Measurements from ENCODE around the gene LAG3.

The LAG3 gene

GRCh38 chr12:6765634-6766581 lies 6.4 kb upstream of the LAG3 start, which contains the start of gene PTMS:
PTMS (plus strand) TSS chr12:6766363; CDS start chr12:6766706, 343 bp downstream.
- TF ChIP-seq CTCF (conservative IDR thresholded peaks at IDR 0.05; ENCODE audit: low read length) (no peak), EZH2phosphoT487 (IDR thresholded peaks at IDR 0.05; ENCODE audit: borderline replicate concordance) (no peak)
- H3K4me3 ChIP-seq (ENCODE audit: low read length, poor library complexity, severe bottlenecking): peak within 1 kb of the TSS; percentile 73
- peak within 1 kb of the TSS; percentile 94 for H3K4me2 ChIP-seq (ENCODE audit: low read depth, low read length, poor library complexity, severe bottlenecking)
- peak within 1 kb of the TSS; percentile 83 for H2AFZ ChIP-seq (ENCODE audit: low read length)
- H3K9ac ChIP-seq (ENCODE audit: low read depth, low read length, poor library complexity, severe bottlenecking): peak within 1 kb of the TSS; percentile 85
- peaks cover 19% of the 10 kb centered on the region for H4K20me1 ChIP-seq (ENCODE audit: insufficient read depth, low read length, poor library complexity, severe bottlenecking)
- peaks cover 42% of the 10 kb centered on the region for H3K79me2 ChIP-seq (ENCODE audit: insufficient read depth, low read length)
- H3K27me3 ChIP-seq (ENCODE audit: insufficient read depth, low read length, poor library complexity, severe bottlenecking): no peaks in the 10 kb centered on the region
- H3K9me2 ChIP-seq (replicated peaks; ENCODE audit: low read depth, low read length): no peaks in the 10 kb centered on the region
- H3K36me3 ChIP-seq (ENCODE audit: insufficient read depth, low read length): peaks cover 3% of the 10 kb centered on the region; the same call in 1 of the 2 replicates
- peaks cover 47% of the 10 kb centered on the region for H3K4me1 ChIP-seq (ENCODE audit: insufficient read depth, low read length, poor library complexity, severe bottlenecking)
- H3F3A ChIP-seq (ENCODE audit: low read depth): 0 out of 2 replicates have a peak, but pooled peaks cover 5% of the 10 kb centered on the region
- no peaks in the 10 kb centered on the region for H3K9me3 ChIP-seq (ENCODE audit: insufficient read depth, low read depth, low read length)

- Histone ChIP-seq H2AFZ (ENCODE audit: low read length) (peak overlapping the region; percentile 74), H3K4me2 (ENCODE audit: low read depth, low read length, poor library complexity, severe bottlenecking) (peak overlapping the region; percentile 93), H3K4me3 (ENCODE audit: low read length, poor library complexity, severe bottlenecking) (peak overlapping the region; percentile 73), H3K9me3 (ENCODE audit: insufficient read depth, low read depth, low read length) (no peaks in the 10 kb centered on the region), H3K4me1 (ENCODE audit: insufficient read depth, low read length, poor library complexity, severe bottlenecking) (peaks cover 47% of the 10 kb centered on the region), H4K20me1 (ENCODE audit: insufficient read depth, low read length, poor library complexity, severe bottlenecking) (peaks cover 19% of the 10 kb centered on the region), H3K27me3 (ENCODE audit: insufficient read depth, low read length, poor library complexity, severe bottlenecking) (no peaks in the 10 kb centered on the region), H3K36me3 (ENCODE audit: insufficient read depth, low read length) (peaks cover 3% of the 10 kb centered on the region; the same call in 1 of the 2 replicates), H3F3A (ENCODE audit: low read depth) (0 out of 2 replicates have a peak, but pooled peaks cover 5% of the 10 kb centered on the region), H3K9ac (ENCODE audit: low read depth, low read length, poor library complexity, severe bottlenecking) (peak overlapping the region; percentile 72), H3K9me2 (replicated peaks; ENCODE audit: low read depth, low read length) (no peaks in the 10 kb centered on the region), H3K79me2 (ENCODE audit: insufficient read depth, low read length) (peaks cover 42% of the 10 kb centered on the region)
- peak; percentile 59 for TF ChIP-seq CTCF (conservative IDR thresholded peaks at IDR 0.05; ENCODE audit: low read length)
- TF ChIP-seq EZH2phosphoT487 (IDR thresholded peaks at IDR 0.05; ENCODE audit: borderline replicate concordance): no peak
Measured at GRCh38 chr12:6766651-6767349, 5.5 kb upstream of the LAG3 start.

- Histone ChIP-seq H3K4me2 (ENCODE audit: low read depth, low read length, poor library complexity, severe bottlenecking) (peak overlapping the region; percentile 93), H3K9ac (ENCODE audit: low read depth, low read length, poor library complexity, severe bottlenecking) (peak overlapping the region; percentile 72), H3K9me3 (ENCODE audit: insufficient read depth, low read depth, low read length) (no peaks in the 10 kb centered on the region), H3K36me3 (ENCODE audit: insufficient read depth, low read length) (peaks cover 3% of the 10 kb centered on the region; the same call in 1 of the 2 replicates), H3K9me2 (replicated peaks; ENCODE audit: low read depth, low read length) (no peaks in the 10 kb centered on the region), H3K79me2 (ENCODE audit: insufficient read depth, low read length) (peaks cover 42% of the 10 kb centered on the region), H3K4me1 (ENCODE audit: insufficient read depth, low read length, poor library complexity, severe bottlenecking) (peaks cover 47% of the 10 kb centered on the region), H3F3A (ENCODE audit: low read depth) (0 out of 2 replicates have a peak, but pooled peaks cover 5% of the 10 kb centered on the region), H2AFZ (ENCODE audit: low read length) (0 out of 2 replicates have a peak overlapping the region, but pooled peaks have one; percentile 74), H3K4me3 (ENCODE audit: low read length, poor library complexity, severe bottlenecking) (peak overlapping the region; percentile 73), H4K20me1 (ENCODE audit: insufficient read depth, low read length, poor library complexity, severe bottlenecking) (peaks cover 19% of the 10 kb centered on the region), H3K27me3 (ENCODE audit: insufficient read depth, low read length, poor library complexity, severe bottlenecking) (no peaks in the 10 kb centered on the region)
- TF ChIP-seq CTCF (conservative IDR thresholded peaks at IDR 0.05; ENCODE audit: low read length) (no peak), EZH2phosphoT487 (IDR thresholded peaks at IDR 0.05; ENCODE audit: borderline replicate concordance) (no peak)
Measured at GRCh38 chr12:6767353-6768319, 4.7 kb upstream of the LAG3 start.

Data from Loucy (cell line).